Type B pancreatic cell (in vitro differentiated cells): ENCODE measurements around the gene TRAPPC14. TPM values are rescaled to one million over a fixed set of nuclear protein-coding genes. Genes with fewer than 3 reads are reported as not detected.
"Not testable (repeated sequence)": the region's sequence is repeated elsewhere in the genome, so short reads cannot be mapped to it uniquely, and the experiment has no call there.

ENCODE experiments used
- DNase-seq: peaks from one replicate; pipeline ENCODE4 v3.0.0; 2021; ENCODE audit warnings: mixed read lengths; ENCODE audit not compliant: unreplicated experiment; ENCODE audit errors: extremely low spot score
- H3K27ac Mint-ChIP-seq: 2 replicates; pipeline ENCODE4 v1.8.0; 2021; ENCODE audit warnings: mild to moderate bottlenecking, mixed read lengths
- H3K27me3 Mint-ChIP-seq: 2 replicates; pipeline ENCODE4 v1.8.0; 2021; ENCODE audit warnings: mixed read lengths
- H3K36me3 Mint-ChIP-seq: 2 replicates; pipeline ENCODE4 v1.8.0; 2021; ENCODE audit warnings: mixed read lengths
- H3K4me1 Mint-ChIP-seq: one replicate; pipeline ENCODE4 v1.8.0; 2021; ENCODE audit warnings: mixed read lengths; ENCODE audit not compliant: unreplicated experiment
- H3K4me3 Mint-ChIP-seq: 2 replicates; pipeline ENCODE4 v1.8.0; 2021; ENCODE audit warnings: mild to moderate bottlenecking, mixed read lengths
- H3K9me3 Mint-ChIP-seq: 2 replicates; pipeline ENCODE4 v1.8.0; 2021; ENCODE audit warnings: mixed read lengths
- CTCF ChIP-seq: fragments of 200-600 bp; sonication (generic); conservative IDR thresholded peaks from 2 replicates; pipeline ENCODE4 v1.5.0; 2021; ENCODE audit warnings: antibody characterized with exemption, mild to moderate bottlenecking
- total RNA-seq: library from RNA; stranded (reverse); gene quantifications from 2 replicates; pipeline ENCODE4 v1.2.1, GENCODE V29; 2021; ENCODE audit warnings: low replicate concordance

TRAPPC14 gene
- total RNA-seq, 1 donor from 2014 or later: 35.2 TPM

GRCh38 chr7:100130608-100131453, 27.7 kb downstream of the TRAPPC14 start:
- H3K9me3 Mint-ChIP-seq: no peaks in the 10 kb centered on the region
- no peak overlapping the region for H3K4me3 Mint-ChIP-seq
- peaks cover 20% of the 10 kb centered on the region for H3K4me1 Mint-ChIP-seq

GRCh38 chr7:100130220-100130607, 28.3 kb downstream of the TRAPPC14 start:
- not testable (repeated sequence) for H3K4me3 Mint-ChIP-seq, H3K27ac Mint-ChIP-seq, H3K36me3 Mint-ChIP-seq, H3K9me3 Mint-ChIP-seq, DNase-seq, H3K27me3 Mint-ChIP-seq
- H3K4me1 Mint-ChIP-seq: peaks cover 18% of the 10 kb centered on the region

More at GRCh38 chr7:100130608-100131453, 27.7 kb downstream of the TRAPPC14 start:
- Mint-ChIP-seq H3K27ac (no peak overlapping the region), H3K27me3 (no peaks in the 10 kb centered on the region), H3K36me3 (no peaks in the 10 kb centered on the region)
- peak; percentile 93 for TF ChIP-seq CTCF
- peak; percentile 89 for DNase-seq

GRCh38 chr7:100128637-100128963, 29.9 kb downstream of the TRAPPC14 start:
- H3K27ac Mint-ChIP-seq: peak overlapping the region; percentile 80
- peaks cover 24% of the 10 kb centered on the region for H3K4me1 Mint-ChIP-seq

GRCh38 chr7:100127866-100128636, 30.5 kb downstream of the TRAPPC14 start:
- no peaks in the 10 kb centered on the region for H3K9me3 Mint-ChIP-seq
- no peaks in the 10 kb centered on the region for H3K27me3 Mint-ChIP-seq
- no peak for DNase-seq
- H3K27ac Mint-ChIP-seq: peak overlapping the region; percentile 80
- TF ChIP-seq CTCF: no peak
- H3K4me3 Mint-ChIP-seq: peak overlapping the region; percentile 84
- no peaks in the 10 kb centered on the region for H3K36me3 Mint-ChIP-seq
- peaks cover 24% of the 10 kb centered on the region for H3K4me1 Mint-ChIP-seq

More at GRCh38 chr7:100128637-100128963, 29.9 kb downstream of the TRAPPC14 start:
- H3K36me3 Mint-ChIP-seq: no peaks in the 10 kb centered on the region
- H3K27me3 Mint-ChIP-seq: no peaks in the 10 kb centered on the region
- no peaks in the 10 kb centered on the region for H3K9me3 Mint-ChIP-seq
- peak overlapping the region; percentile 84 for H3K4me3 Mint-ChIP-seq
- TF ChIP-seq CTCF: no peak
- DNase-seq: no peak

GRCh38 chr7:100126931-100127865, 31.3 kb downstream of the TRAPPC14 start, which contains the start of gene MBLAC1:
Gene MBLAC1 (plus strand): TSS chr7:100126967. CDS start chr7:100127396, 429 bp downstream.
- DNase-seq: peak; percentile 92
- no peaks in the 10 kb centered on the region for H3K27me3 Mint-ChIP-seq
- H3K27ac Mint-ChIP-seq: peak within 1 kb of the TSS; percentile 100
- H3K4me3 Mint-ChIP-seq: peak within 1 kb of the TSS; percentile 100
- H3K4me1 Mint-ChIP-seq: peaks cover 17% of the 10 kb centered on the region
- no peaks in the 10 kb centered on the region for H3K9me3 Mint-ChIP-seq
- no peaks in the 10 kb centered on the region for H3K36me3 Mint-ChIP-seq
- no peak for TF ChIP-seq CTCF
